ENCODE measurements around the gene TRPV6.

DNA sequence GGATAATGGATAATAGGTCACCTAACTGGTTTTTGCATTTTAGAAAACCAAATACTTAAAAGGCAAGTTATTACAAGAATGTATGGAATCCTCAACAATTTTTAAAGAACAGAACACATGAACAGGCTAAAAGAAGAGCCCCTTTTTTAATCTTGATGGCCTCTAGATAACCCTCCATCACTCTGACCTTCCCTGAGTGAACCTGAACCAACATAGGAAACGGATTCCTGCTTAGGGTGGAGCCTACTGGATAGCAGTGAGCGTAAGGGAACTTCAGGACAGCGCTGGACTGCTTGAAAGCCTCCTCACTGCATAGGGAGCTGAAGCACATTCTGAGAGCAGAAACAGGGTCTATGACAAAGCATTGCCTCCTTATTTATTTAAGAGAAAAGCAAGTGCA, 27.5 kb upstream of the TRPV6 start:
- TF ChIP-seq, protein P1, sequence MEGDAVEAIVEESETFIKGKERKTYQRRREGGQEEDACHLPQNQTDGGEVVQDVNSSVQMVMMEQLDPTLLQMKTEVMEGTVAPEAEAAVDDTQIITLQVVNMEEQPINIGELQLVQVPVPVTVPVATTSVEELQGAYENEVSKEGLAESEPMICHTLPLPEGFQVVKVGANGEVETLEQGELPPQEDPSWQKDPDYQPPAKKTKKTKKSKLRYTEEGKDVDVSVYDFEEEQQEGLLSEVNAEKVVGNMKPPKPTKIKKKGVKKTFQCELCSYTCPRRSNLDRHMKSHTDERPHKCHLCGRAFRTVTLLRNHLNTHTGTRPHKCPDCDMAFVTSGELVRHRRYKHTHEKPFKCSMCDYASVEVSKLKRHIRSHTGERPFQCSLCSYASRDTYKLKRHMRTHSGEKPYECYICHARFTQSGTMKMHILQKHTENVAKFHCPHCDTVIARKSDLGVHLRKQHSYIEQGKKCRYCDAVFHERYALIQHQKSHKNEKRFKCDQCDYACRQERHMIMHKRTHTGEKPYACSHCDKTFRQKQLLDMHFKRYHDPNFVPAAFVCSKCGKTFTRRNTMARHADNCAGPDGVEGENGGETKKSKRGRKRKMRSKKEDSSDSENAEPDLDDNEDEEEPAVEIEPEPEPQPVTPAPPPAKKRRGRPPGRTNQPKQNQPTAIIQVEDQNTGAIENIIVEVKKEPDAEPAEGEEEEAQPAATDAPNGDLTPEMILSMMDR (IDR thresholded peaks at IDR 0.05; ENCODE audit: insufficient read depth, low read length), result no peak
- no peak for TF ChIP-seq POLR2AphosphoS5 (IDR thresholded peaks at IDR 0.05; ENCODE audit: low read depth)
- TF ChIP-seq GABPA (IDR thresholded peaks at IDR 0.05; ENCODE audit: low read depth), result no peak
- TF ChIP-seq, protein P2, sequence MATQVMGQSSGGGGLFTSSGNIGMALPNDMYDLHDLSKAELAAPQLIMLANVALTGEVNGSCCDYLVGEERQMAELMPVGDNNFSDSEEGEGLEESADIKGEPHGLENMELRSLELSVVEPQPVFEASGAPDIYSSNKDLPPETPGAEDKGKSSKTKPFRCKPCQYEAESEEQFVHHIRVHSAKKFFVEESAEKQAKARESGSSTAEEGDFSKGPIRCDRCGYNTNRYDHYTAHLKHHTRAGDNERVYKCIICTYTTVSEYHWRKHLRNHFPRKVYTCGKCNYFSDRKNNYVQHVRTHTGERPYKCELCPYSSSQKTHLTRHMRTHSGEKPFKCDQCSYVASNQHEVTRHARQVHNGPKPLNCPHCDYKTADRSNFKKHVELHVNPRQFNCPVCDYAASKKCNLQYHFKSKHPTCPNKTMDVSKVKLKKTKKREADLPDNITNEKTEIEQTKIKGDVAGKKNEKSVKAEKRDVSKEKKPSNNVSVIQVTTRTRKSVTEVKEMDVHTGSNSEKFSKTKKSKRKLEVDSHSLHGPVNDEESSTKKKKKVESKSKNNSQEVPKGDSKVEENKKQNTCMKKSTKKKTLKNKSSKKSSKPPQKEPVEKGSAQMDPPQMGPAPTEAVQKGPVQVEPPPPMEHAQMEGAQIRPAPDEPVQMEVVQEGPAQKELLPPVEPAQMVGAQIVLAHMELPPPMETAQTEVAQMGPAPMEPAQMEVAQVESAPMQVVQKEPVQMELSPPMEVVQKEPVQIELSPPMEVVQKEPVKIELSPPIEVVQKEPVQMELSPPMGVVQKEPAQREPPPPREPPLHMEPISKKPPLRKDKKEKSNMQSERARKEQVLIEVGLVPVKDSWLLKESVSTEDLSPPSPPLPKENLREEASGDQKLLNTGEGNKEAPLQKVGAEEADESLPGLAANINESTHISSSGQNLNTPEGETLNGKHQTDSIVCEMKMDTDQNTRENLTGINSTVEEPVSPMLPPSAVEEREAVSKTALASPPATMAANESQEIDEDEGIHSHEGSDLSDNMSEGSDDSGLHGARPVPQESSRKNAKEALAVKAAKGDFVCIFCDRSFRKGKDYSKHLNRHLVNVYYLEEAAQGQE (IDR thresholded peaks at IDR 0.05; ENCODE audit: insufficient replicate concordance, low read depth), result no peak
- no peak for TF ChIP-seq SPI1 (IDR thresholded peaks at IDR 0.05; ENCODE audit: borderline replicate concordance, low read depth)

Data from HL-60 (cell line).